Hepatocyte (in vitro differentiated cells): ENCODE data around the gene PLCB4. TPM values are rescaled to one million over a fixed set of nuclear protein-coding genes. Genes with fewer than 3 reads are reported as not detected.
A peak's percentile ranks its signal among the peaks of the same experiment; 100 is the strongest.

Source experiments
- DNase-seq: peaks from one replicate; pipeline ENCODE4 v3.0.0-alpha.2; 2016; ENCODE audit warnings: low spot score
- H2AFZ ChIP-seq: fragments of 200-600 bp; sonication (generic); 2 replicates; pipeline ENCODE4 v1.6.0; 2016; ENCODE audit warnings: antibody characterized with exemption, mild to moderate bottlenecking
- H3K27ac ChIP-seq: fragments of 200-600 bp; sonication (generic); 2 replicates; pipeline ENCODE4 v1.5.1; 2016; ENCODE audit warnings: mild to moderate bottlenecking
- H3K27me3 ChIP-seq: fragments of 200-600 bp; sonication (generic); 2 replicates; pipeline ENCODE4 v1.6.1; 2016
- H3K36me3 ChIP-seq: fragments of 200-600 bp; sonication (generic); replicated peaks from 2 replicates; pipeline ENCODE4 v1.5.1; 2016; ENCODE audit warnings: low read depth; ENCODE audit not compliant: insufficient read depth
- H3K4me1 ChIP-seq: fragments of 200-600 bp; sonication (generic); 2 replicates; pipeline ENCODE4 v1.5.1; 2016; ENCODE audit warnings: mild to moderate bottlenecking, moderate library complexity; ENCODE audit not compliant: insufficient read depth
- H3K4me2 ChIP-seq: fragments of 200-600 bp; sonication (generic); 2 replicates; pipeline ENCODE4 v1.6.0; 2016
- H3K4me3 ChIP-seq: fragments of 200-600 bp; sonication (generic); 2 replicates; pipeline ENCODE4 v1.5.1; 2016; ENCODE audit warnings: mild to moderate bottlenecking
- H3K79me2 ChIP-seq: fragments of 200-600 bp; sonication (generic); 2 replicates; pipeline ENCODE4 v1.6.0; 2017; ENCODE audit warnings: mild to moderate bottlenecking
- H3K9me2 ChIP-seq: fragments of 200-600 bp; sonication (generic); replicated peaks from 2 replicates; pipeline ENCODE4 v1.6.0; 2017; ENCODE audit warnings: mild to moderate bottlenecking; ENCODE audit not compliant: insufficient read depth
- H3K9me3 ChIP-seq: fragments of 200-600 bp; sonication (generic); 2 replicates; pipeline ENCODE4 v1.5.1; 2016; ENCODE audit warnings: low read depth, mild to moderate bottlenecking
- H4K20me1 ChIP-seq: fragments of 200-600 bp; sonication (generic); 2 replicates; pipeline ENCODE4 v1.6.0; 2016; ENCODE audit warnings: mild to moderate bottlenecking; ENCODE audit not compliant: insufficient read depth, poor library complexity, severe bottlenecking
- CTCF ChIP-seq: fragments of 200-600 bp; sonication (generic); IDR thresholded peaks from 2 replicates; pipeline ENCODE4 v1.5.1; 2016; ENCODE audit warnings: antibody characterized with exemption, mild to moderate bottlenecking; ENCODE audit not compliant: poor library complexity
- EZH2 ChIP-seq: fragments of 200-600 bp; sonication (generic); IDR thresholded peaks from 2 replicates; pipeline ENCODE4 v1.6.1; 2016; ENCODE audit warnings: antibody characterized with exemption, mild to moderate bottlenecking, borderline replicate concordance
- EZH2phosphoT487 ChIP-seq: fragments of 200-600 bp; sonication (generic); IDR thresholded peaks from one replicate; pipeline ENCODE4 v1.6.1; 2018; ENCODE audit warnings: antibody characterized with exemption, mild to moderate bottlenecking, low read depth, moderate library complexity; ENCODE audit not compliant: unreplicated experiment, severe bottlenecking
- WGBS: methylation state at CpG from one replicate; pipeline ENCODE4 v1.1.6; 2016; ENCODE audit warnings: low lambda C conversion rate; ENCODE audit errors: missing lambda C conversion rate; 5-methylcytosine and 5-hydroxymethylcytosine counted together
- polyA plus RNA-seq: library from polyadenylated mRNA; unstranded; fragments of >200 nt; fragmentation: Nextera tagmentation; extraction: Ambion mirVana; gene quantifications from 2 replicates; pipeline ENCODE4 v1.2.1, GENCODE V29; 2016
- total RNA-seq: library from RNA; depleted of rRNA; stranded (reverse); fragments of >200 nt; gene quantifications from 2 replicates; pipeline ENCODE4 v1.2.3, GENCODE V29; 2014

The PLCB4 gene
- total and polyA plus RNA-seq, 2 experiments from 2014 or later: 6.4 to 15.0 TPM

GRCh38 chr20:9145142-9145541 is 76.3 kb downstream of the PLCB4 start:
- Histone ChIP-seq H3K27ac (no peak overlapping the region), H3K4me1 (no peaks in the 10 kb centered on the region)

GRCh38 chr20:9146649-9147048 is 77.8 kb downstream of the PLCB4 start:
- no peak overlapping the region for H3K4me3 ChIP-seq
- no peak overlapping the region for H2AFZ ChIP-seq
- H4K20me1 ChIP-seq: no peaks in the 10 kb centered on the region
- H3K4me2 ChIP-seq: no peak overlapping the region
- H3K27me3 ChIP-seq: no peaks in the 10 kb centered on the region
- no peak for TF ChIP-seq CTCF
- TF ChIP-seq EZH2: no peak
- no peak for TF ChIP-seq EZH2phosphoT487
- WGBS: 95% methylated on average over 2 of the region's 2 CpGs
- no peaks in the 10 kb centered on the region for H3K9me2 ChIP-seq
- H3K4me1 ChIP-seq: no peaks in the 10 kb centered on the region
- H3K9me3 ChIP-seq: no peaks in the 10 kb centered on the region
- DNase-seq: no peak
- H3K79me2 ChIP-seq: no peaks in the 10 kb centered on the region
- H3K27ac ChIP-seq: no peak overlapping the region
- H3K36me3 ChIP-seq: no peaks in the 10 kb centered on the region

More at GRCh38 chr20:9145142-9145541, 76.3 kb downstream of the PLCB4 start:
- Histone ChIP-seq H3K36me3 (no peaks in the 10 kb centered on the region), H3K4me3 (no peak overlapping the region), H3K27me3 (no peaks in the 10 kb centered on the region), H2AFZ (no peak overlapping the region), H3K9me2 (no peaks in the 10 kb centered on the region), H3K79me2 (no peaks in the 10 kb centered on the region), H3K4me2 (no peak overlapping the region), H3K9me3 (no peaks in the 10 kb centered on the region), H4K20me1 (no peaks in the 10 kb centered on the region)
- DNase-seq: no peak
- TF ChIP-seq CTCF: no peak

GRCh38 chr20:9147547-9148024 is 78.7 kb downstream of the PLCB4 start:
- no peaks in the 10 kb centered on the region for H3K9me2 ChIP-seq
- no peaks in the 10 kb centered on the region for H3K36me3 ChIP-seq
- no peaks in the 10 kb centered on the region for H3K27me3 ChIP-seq
- H3K4me2 ChIP-seq: no peak overlapping the region
- no peaks in the 10 kb centered on the region for H4K20me1 ChIP-seq
- H3K4me3 ChIP-seq: no peak overlapping the region
- TF ChIP-seq EZH2phosphoT487: no peak
- no peak for TF ChIP-seq CTCF
- TF ChIP-seq EZH2: no peak
- no peak overlapping the region for H3K27ac ChIP-seq
- no peaks in the 10 kb centered on the region for H3K79me2 ChIP-seq
- WGBS: 91% methylated on average over 2 of the region's 2 CpGs
- H3K4me1 ChIP-seq: no peaks in the 10 kb centered on the region
- H2AFZ ChIP-seq: no peak overlapping the region
- no peaks in the 10 kb centered on the region for H3K9me3 ChIP-seq
- DNase-seq: peak; percentile 6

- no peaks in the 10 kb centered on the region for H3K27me3 ChIP-seq
- H3K79me2 ChIP-seq: no peaks in the 10 kb centered on the region
- H3K36me3 ChIP-seq: no peaks in the 10 kb centered on the region
- H3K4me2 ChIP-seq: no peak overlapping the region
- H3K9me3 ChIP-seq: no peaks in the 10 kb centered on the region
- TF ChIP-seq CTCF (no peak), EZH2phosphoT487 (no peak), EZH2 (no peak)
- WGBS: 86% methylated on average over 3 of the region's 3 CpGs
- no peaks in the 10 kb centered on the region for H3K9me2 ChIP-seq
- H3K4me3 ChIP-seq: no peak overlapping the region
- DNase-seq: no peak
- no peaks in the 10 kb centered on the region for H4K20me1 ChIP-seq
- H3K4me1 ChIP-seq: no peaks in the 10 kb centered on the region
- no peak overlapping the region for H2AFZ ChIP-seq
- no peak overlapping the region for H3K27ac ChIP-seq
Measured at GRCh38 chr20:9148291-9148690, 79.4 kb downstream of the PLCB4 start.
